ENCODE data around the gene KCNK2.

The KCNK2 gene

DNA sequence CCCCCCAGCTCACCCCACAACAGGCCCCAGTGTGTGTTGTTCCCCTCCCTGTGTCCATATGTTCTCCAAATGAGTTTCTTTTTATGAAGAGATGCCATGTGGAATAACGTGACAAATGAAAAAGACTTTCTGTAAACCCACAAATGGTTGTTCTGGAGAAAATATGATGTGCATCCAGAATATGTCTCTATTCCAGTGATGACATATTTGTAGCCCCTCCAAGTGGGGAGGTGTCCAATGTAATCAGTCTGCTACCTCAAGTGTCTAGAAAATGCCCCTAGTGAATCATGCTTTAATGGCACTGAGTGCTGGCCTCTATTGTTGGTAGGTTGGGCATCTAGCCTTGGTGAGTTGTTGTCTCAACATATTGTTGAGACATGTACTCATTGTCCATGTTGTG lies 179.6 kb downstream of the KCNK2 start:
- no peak for DNase-seq

GRCh38 chr1:215263636-215264035 lies 181.1 kb downstream of the KCNK2 start:
- no peak for DNase-seq

GRCh38 chr1:215264649-215265048 lies 182.1 kb downstream of the KCNK2 start:
- DNase-seq = no peak

DNA sequence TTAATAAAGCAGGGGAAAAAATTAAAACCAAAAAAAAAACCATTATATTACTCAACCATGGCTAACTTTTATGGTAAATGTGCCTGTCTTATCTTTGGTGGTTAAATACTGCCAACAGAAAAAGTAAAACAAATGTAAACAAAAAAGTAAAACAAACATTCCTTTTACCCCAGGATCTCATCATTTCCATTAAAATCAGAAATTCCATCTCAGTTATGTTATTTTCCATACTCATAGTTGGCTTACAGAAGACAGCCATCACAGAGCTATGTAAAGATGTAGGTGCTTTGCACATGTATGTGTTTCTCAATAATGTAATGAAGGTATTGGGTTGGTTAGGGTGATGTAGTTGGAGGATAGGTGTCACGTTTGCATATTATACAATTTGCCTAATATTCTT lies 185.0 kb downstream of the KCNK2 start:
- DNase-seq = no peak

- DNase-seq = no peak
Observed at GRCh38 chr1:215269955-215270354, 187.4 kb downstream of the KCNK2 start.

DNA sequence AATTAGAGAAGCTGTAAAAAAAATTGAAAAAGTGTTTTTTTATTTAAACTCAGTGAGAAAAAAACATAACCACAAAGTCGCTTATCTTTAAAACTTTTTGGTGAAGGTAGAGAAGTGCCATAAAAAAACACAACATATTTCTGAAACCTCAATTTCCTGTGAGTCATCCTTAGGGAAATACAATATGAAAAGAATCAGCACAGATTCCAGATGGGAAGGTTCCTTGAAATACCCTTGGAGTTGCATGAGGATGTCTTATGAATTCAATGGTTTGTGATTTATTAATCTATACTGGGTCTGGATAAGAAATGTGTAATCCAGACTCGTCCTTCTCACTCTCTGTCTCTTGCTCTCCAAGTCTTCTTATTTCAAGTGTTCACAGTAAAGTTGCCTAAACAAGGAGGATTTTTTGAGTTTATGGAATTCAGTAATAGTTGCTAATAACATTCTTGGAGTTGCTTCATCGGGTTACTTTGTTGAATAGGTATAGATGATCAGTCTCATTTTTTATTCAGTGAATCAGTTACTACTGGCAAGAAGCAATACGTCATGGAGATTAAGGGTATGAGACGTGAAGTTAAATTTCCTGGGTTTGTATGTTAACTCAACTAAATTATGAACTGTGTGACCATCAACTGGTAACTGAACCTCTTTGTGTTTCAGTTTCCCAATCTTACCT lies 191.4 kb downstream of the KCNK2 start:
- DNase-seq = no peak

GRCh38 chr1:215276582-215276981 lies 194.0 kb downstream of the KCNK2 start:
- no peak for DNase-seq

DNA sequence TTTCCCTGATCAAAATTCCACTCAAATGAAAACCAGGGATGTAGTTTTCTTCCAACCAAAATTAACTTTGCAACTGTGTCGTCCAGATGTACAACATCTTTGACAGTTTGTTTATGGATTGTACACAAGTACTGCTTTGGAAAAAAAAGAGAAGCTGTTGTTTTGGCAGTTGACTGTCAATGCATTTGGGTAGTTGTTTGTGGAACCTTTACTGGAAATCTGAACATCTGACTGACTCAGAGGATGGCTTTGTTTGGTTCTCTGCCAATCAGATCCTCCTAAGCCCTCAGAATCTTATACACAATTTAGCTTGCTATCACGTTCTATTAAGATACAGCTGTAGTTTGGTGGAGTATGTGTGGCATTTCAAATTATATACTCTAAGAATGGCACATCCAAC lies 195.0 kb downstream of the KCNK2 start:
- DNase-seq = no peak

DNA sequence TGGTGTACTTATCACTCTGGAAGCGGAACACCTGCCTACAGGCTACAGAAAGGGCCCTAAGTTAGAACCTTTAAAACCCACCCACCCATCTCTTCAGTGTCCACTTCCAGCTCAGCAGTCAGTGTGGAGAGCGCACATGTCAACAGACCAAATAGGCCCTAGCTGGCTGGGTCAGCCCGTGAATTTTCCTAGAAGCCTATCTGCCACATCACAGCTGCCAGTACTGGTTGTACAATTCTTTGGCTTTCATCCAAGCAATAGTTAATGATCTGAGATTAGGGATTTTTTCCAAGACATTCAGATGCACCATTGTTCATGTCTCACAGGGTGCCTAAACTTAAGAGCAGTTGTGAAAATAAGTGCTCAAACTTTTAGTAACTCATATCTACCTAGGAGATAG lies 197.1 kb downstream of the KCNK2 start:
- no peak for DNase-seq

DNA sequence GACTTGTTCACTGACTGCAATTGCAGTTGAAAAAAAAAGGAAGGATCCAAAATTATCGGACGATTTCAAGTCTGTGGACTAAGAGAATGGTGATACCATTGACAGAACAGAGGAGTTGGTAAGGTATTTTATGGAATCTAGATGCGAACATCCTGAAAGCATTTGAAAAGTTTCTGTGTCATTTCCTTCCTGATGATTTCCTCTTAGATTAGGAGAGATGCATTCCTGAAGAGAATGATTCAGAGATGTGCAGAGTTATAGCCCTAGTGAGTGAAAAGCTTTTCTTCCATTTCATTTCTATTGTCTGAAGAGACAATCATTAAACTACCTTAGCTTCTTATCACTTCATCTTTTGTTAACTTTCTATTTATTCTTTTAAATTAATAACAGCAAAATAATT lies 200.0 kb downstream of the KCNK2 start:
- DNase-seq = no peak

DNA sequence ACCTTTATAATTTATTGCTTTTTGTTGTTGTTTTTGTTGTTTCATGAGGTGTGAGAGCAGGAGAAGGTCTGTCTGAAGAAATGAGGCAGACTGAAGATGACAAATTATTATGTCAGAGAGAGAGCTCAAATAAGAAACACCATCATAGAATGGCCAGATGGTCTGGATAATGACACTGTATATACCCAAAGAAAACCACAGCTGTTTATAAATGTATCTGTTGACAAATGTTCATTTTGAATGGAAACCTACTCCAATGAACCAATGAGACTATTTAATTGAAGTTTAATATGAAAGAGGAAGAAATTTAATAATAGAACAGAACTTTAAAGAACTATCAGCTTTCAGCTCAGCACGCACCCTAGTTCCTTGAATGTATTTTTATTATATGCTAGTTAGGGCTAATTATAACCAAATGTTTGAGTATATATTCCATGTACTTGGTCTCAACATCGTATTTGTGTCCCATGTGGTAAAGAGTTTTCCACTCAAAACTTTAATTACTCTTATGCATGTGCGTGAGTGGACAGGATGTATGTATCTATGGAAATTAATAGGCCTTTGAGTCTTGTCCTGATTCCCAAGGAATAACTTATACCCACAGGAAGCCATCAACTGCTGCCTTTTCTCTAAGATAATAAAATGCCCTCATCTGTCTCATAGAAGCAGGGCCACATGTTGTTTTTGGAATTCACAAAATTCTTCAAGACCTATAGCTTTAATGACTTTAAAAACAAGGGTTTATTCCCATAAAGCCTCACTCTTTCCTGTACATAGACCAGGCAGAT lies 202.7 kb downstream of the KCNK2 start:
- no peak for DNase-seq
